Right lobe of liver (tissue), 4 donors: ENCODE data around the gene CEP83.

Source experiments
- POLR2A ChIP-seq: fragments of 450-650 bp; IDR thresholded peaks from one replicate; pipeline ENCODE4 v1.6.1; 2017; ENCODE audit warnings: antibody characterized with exemption, mild to moderate bottlenecking
- TF ChIP-seq, protein P1 (sequence below), 4 donors: fragments of 200-600 bp in 3 of 4; fragments of 450-650 bp in 1 of 4; IDR thresholded peaks; one replicate each; pipeline versions ENCODE4 v1.5.1 to v1.8.0; 2016 to 2022; ENCODE audit warnings: antibody characterized with exemption in 4 of 4, mild to moderate bottlenecking in 2 of 4
- donor health status: DM: no; HTN: no; CAD: no.
- donor health status: DM: no; HTN: no; CAD: no.
- donor health status: DM: no; HTN: yes; CAD: no.

DNA sequence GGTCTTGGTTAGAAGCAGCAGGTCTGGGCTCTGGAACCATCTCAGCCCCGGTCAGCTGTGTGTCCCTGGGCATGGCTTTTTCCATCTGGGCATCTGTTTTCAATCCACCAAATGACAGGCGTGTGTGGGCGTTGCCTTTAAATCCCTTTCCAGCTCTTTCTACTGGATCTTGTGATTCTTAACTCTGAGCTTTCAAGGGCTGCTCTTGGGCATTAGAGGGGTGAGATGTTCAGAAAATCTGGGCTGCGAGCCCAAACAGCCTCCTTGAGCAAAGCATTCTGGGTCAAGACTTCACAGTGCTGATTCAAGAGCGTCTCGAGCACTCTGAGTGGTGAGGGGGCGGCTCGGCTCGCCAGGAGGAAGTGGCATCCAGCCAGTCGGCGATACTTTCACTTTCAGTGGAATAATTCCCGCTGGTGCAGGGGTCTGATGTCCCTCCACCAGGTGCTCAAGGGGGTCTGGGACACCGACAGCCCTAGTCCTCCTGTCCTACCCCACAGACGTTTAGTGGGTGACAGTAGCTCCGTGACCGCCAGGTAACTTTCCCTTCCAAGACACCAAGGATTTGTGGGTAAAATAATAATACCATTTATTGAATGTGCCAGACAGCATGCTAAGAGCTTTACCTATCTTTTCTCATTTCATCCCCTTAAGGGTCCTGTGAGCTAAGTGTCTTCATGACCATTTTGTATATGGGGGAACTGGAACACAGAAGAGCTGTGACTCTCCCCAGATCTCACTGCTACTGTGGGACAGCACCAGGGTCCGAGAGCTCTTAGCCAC, 197.2 kb downstream of the CEP83 start:
- TF ChIP-seq, protein P1, sequence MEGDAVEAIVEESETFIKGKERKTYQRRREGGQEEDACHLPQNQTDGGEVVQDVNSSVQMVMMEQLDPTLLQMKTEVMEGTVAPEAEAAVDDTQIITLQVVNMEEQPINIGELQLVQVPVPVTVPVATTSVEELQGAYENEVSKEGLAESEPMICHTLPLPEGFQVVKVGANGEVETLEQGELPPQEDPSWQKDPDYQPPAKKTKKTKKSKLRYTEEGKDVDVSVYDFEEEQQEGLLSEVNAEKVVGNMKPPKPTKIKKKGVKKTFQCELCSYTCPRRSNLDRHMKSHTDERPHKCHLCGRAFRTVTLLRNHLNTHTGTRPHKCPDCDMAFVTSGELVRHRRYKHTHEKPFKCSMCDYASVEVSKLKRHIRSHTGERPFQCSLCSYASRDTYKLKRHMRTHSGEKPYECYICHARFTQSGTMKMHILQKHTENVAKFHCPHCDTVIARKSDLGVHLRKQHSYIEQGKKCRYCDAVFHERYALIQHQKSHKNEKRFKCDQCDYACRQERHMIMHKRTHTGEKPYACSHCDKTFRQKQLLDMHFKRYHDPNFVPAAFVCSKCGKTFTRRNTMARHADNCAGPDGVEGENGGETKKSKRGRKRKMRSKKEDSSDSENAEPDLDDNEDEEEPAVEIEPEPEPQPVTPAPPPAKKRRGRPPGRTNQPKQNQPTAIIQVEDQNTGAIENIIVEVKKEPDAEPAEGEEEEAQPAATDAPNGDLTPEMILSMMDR (IDR thresholded peaks at IDR 0.05), result no peak
- no peak for TF ChIP-seq POLR2A
